Activated CD8-positive, alpha-beta T cell treated with anti-CD3 and anti-CD28 coated beads, Interleukin-2, amount 10 ng/mL, durations not matched to agents 7 days and 5 days (primary cell): Measurements from ENCODE around the gene RASGRP3. TPM values are rescaled to one million over a fixed set of nuclear protein-coding genes. Genes with fewer than 3 reads are reported as not detected.
"Not testable (repeated sequence)": the region's sequence is repeated elsewhere in the genome, so short reads cannot be mapped to it uniquely, and the experiment has no call there.

ENCODE experiments used
- ATAC-seq: fragments of 150-1000 bp; cut with Tn5 transposase; one replicate; pipeline ENCODE4 v1.10.0; 2021; ENCODE audit warnings: moderate library complexity
- CTCF ChIA-PET: fragments of 350-600 bp; sonication (Branson Sonifier 250); formaldehyde crosslinking; loops from one replicate; lab custom pipeline; 2021; ENCODE audit warnings: antibody characterized with exemption; lab: Charles Lee
- POLR2A ChIA-PET: fragments of 350-600 bp; sonication (Branson Sonifier 250); formaldehyde crosslinking; loops from one replicate; lab custom pipeline; 2021; ENCODE audit warnings: antibody characterized with exemption; lab: Charles Lee
- DNase-seq: peaks from one replicate; pipeline ENCODE4 v3.0.0-alpha.2; 2020
- H3K27ac Mint-ChIP-seq: one replicate; pipeline ENCODE4 v1.8.0; 2021; ENCODE audit warnings: mild to moderate bottlenecking, mixed read lengths
- H3K27me3 Mint-ChIP-seq: one replicate; pipeline ENCODE4 v1.8.0; 2021; ENCODE audit warnings: low read depth, mixed read lengths
- H3K36me3 Mint-ChIP-seq: one replicate; pipeline ENCODE4 v1.8.0; 2021; ENCODE audit warnings: low read depth, mixed read lengths
- H3K4me1 Mint-ChIP-seq: one replicate; pipeline ENCODE4 v1.8.0; 2021; ENCODE audit warnings: low read depth, mixed read lengths
- H3K4me3 Mint-ChIP-seq: one replicate; pipeline ENCODE4 v1.8.0; 2021; ENCODE audit warnings: mild to moderate bottlenecking, mixed read lengths
- H3K9me3 Mint-ChIP-seq: one replicate; pipeline ENCODE4 v1.8.0; 2022; ENCODE audit warnings: mixed read lengths; ENCODE audit not compliant: insufficient read depth
- total RNA-seq, 2 experiments: library from RNA; stranded (reverse); gene quantifications; one replicate each; pipeline ENCODE4 v1.2.3, GENCODE V29; 2021

RASGRP3 gene
- total RNA-seq, 2 experiments from 2014 or later, result 3.7 to 4.0 TPM

DNA sequence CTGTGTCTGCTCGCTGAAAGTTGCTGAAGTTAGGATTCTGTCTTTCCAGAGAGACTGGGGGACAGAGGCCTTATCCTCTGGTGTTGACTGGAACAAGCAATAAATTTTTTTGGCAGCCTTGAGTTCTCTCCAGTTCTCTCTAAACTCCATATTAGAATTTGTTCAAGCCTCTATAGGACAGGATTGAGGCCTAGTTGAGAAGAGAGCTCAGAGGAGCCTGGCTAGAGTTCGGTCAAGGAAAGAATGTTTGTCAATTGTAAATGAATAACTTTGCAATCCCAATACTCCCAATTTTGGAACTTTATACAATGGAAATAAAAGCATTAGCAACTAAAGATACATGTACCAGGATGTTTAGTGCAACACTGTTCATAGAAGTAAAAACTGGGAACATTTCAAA lies 16.7 kb upstream of the RASGRP3 start:
- peaks cover 4% of the 10 kb centered on the region for H3K4me1 Mint-ChIP-seq
- no peak for DNase-seq
- no peaks in the 10 kb centered on the region for H3K9me3 Mint-ChIP-seq
- ATAC-seq, result no peak
- POLR2A ChIA-PET, result no interaction called here
- CTCF ChIA-PET, result no interaction called here
- no peaks in the 10 kb centered on the region for H3K27me3 Mint-ChIP-seq
- H3K4me3 Mint-ChIP-seq, result no peak overlapping the region
- H3K36me3 Mint-ChIP-seq, result no peaks in the 10 kb centered on the region
- no peak overlapping the region for H3K27ac Mint-ChIP-seq

- DNase-seq, H3K4me3 Mint-ChIP-seq, H3K9me3 Mint-ChIP-seq, ATAC-seq, H3K4me1 Mint-ChIP-seq, POLR2A ChIA-PET, H3K27ac Mint-ChIP-seq, H3K27me3 Mint-ChIP-seq, H3K36me3 Mint-ChIP-seq: not testable (repeated sequence)
- CTCF ChIA-PET, result interaction anchor here (0.7 to 1.2 kb wide), 2 partner anchors 13 to 112 kb away, joined by 3 to 4 read pairs; no protein-coding TSS in a partner anchor
Measured at GRCh38 chr2:33462512-33462911, 13.9 kb upstream of the RASGRP3 start.

DNA sequence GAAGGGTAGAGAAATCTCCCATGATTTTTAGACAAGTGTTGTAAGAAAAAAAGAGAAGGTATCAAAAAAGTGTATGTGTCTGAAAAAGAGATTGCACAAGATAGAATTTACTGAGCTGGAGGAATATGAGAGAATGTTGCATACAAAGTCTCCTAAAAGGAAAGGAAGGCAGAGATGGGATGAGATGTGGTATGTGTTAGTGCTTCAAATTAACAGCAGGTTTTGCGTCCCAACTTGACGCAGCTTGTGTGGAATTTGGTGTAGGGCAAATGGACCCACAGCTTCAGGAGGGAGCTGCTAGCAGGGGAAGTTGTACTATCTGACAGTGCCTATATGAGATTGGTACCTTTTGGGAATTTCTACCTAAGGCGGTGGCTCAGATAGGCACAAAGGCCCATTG lies 9.0 kb upstream of the RASGRP3 start:
- ATAC-seq (no peak), DNase-seq (no peak)
- H3K27ac Mint-ChIP-seq, result no peak overlapping the region
- no peaks in the 10 kb centered on the region for H3K4me1 Mint-ChIP-seq
- CTCF ChIA-PET, result interaction anchor here (1.3 to 3.3 kb wide), 2 partner anchors 8 to 116 kb away, joined by 3 to 14 read pairs; no protein-coding TSS in a partner anchor
- H3K36me3 Mint-ChIP-seq, result no peaks in the 10 kb centered on the region
- no peak overlapping the region for H3K4me3 Mint-ChIP-seq
- POLR2A ChIA-PET, result interaction anchor here (0.8 to 1.3 kb wide), 2 partner anchors 9 to 119 kb away, joined by 3 to 7 read pairs; no protein-coding TSS in a partner anchor
- H3K9me3 Mint-ChIP-seq, result no peaks in the 10 kb centered on the region
- H3K27me3 Mint-ChIP-seq, result peaks cover 4% of the 10 kb centered on the region

- Mint-ChIP-seq H3K27me3 (peaks cover 4% of the 10 kb centered on the region), H3K4me3 (no peak overlapping the region), H3K9me3 (no peaks in the 10 kb centered on the region), H3K36me3 (no peaks in the 10 kb centered on the region), H3K27ac (no peak overlapping the region), H3K4me1 (no peaks in the 10 kb centered on the region)
- DNase-seq (no peak), ATAC-seq (no peak)
- POLR2A ChIA-PET, result no interaction called here
- CTCF ChIA-PET, result no interaction called here
Measured at GRCh38 chr2:33469238-33469637, 7.2 kb upstream of the RASGRP3 start.

- no peaks in the 10 kb centered on the region for H3K9me3 Mint-ChIP-seq
- ATAC-seq, result peak; percentile 78
- peak; percentile 91 for DNase-seq
- ChIA-PET POLR2A (interaction anchor here (0.6 to 3.2 kb wide), 13 partner anchors 8 to 204 kb away, joined by 3 to 27 read pairs (median 4); partner anchors contain the start of gene FAM98A), CTCF (interaction anchor here (0.6 to 3.0 kb wide), 30 partner anchors 10 to 617 kb away, joined by 3 to 69 read pairs (median 5); partner anchors contain the start of gene FAM98A)
- H3K27ac Mint-ChIP-seq, result peak overlapping the region; percentile 98
- no peaks in the 10 kb centered on the region for H3K36me3 Mint-ChIP-seq
- H3K4me1 Mint-ChIP-seq, result peaks cover 22% of the 10 kb centered on the region
- peak overlapping the region; percentile 80 for H3K4me3 Mint-ChIP-seq
- no peaks in the 10 kb centered on the region for H3K27me3 Mint-ChIP-seq
Measured at GRCh38 chr2:33475224-33476130, 972 bp upstream of the RASGRP3 start.

- ChIA-PET POLR2A (interaction anchor here (1.1 to 3.2 kb wide), 6 partner anchors 12 to 122 kb away, joined by 3 to 27 read pairs (median 10); partner anchors contain the start of gene FAM98A), CTCF (interaction anchor here (1.0 to 3.0 kb wide), 10 partner anchors 13 to 106 kb away, joined by 3 to 69 read pairs (median 6); no protein-coding TSS in a partner anchor)
- ATAC-seq, result no peak
- H3K27me3 Mint-ChIP-seq, result no peaks in the 10 kb centered on the region
- no peaks in the 10 kb centered on the region for H3K36me3 Mint-ChIP-seq
- H3K4me3 Mint-ChIP-seq, result peak overlapping the region; percentile 80
- H3K9me3 Mint-ChIP-seq, result no peaks in the 10 kb centered on the region
- peaks cover 22% of the 10 kb centered on the region for H3K4me1 Mint-ChIP-seq
- DNase-seq, result no peak
- peak overlapping the region; percentile 98 for H3K27ac Mint-ChIP-seq
Measured at GRCh38 chr2:33476793-33477190, 343 bp downstream of the RASGRP3 start.

- H3K9me3 Mint-ChIP-seq, result no peaks in the 10 kb centered on the region
- peak overlapping the region; percentile 73 for H3K27ac Mint-ChIP-seq
- peaks cover 22% of the 10 kb centered on the region for H3K4me1 Mint-ChIP-seq
- ChIA-PET POLR2A (interaction anchor here (1.1 to 3.2 kb wide), 3 partner anchors 11 to 121 kb away, joined by 3 to 27 read pairs (median 11); partner anchors contain the start of gene FAM98A), CTCF (interaction anchor here (0.9 to 3.0 kb wide), 7 partner anchors 12 to 121 kb away, joined by 3 to 69 read pairs (median 4); partner anchors contain the start of gene FAM98A)
- ATAC-seq (no peak), DNase-seq (no peak)
- no peaks in the 10 kb centered on the region for H3K27me3 Mint-ChIP-seq
- H3K36me3 Mint-ChIP-seq, result no peaks in the 10 kb centered on the region
- peak overlapping the region; percentile 80 for H3K4me3 Mint-ChIP-seq
Measured at GRCh38 chr2:33477473-33478468, 1.3 kb downstream of the RASGRP3 start.

GRCh38 chr2:33478968-33479731 lies 2.7 kb downstream of the RASGRP3 start:
- no peaks in the 10 kb centered on the region for H3K36me3 Mint-ChIP-seq
- no peak overlapping the region for H3K27ac Mint-ChIP-seq
- H3K4me1 Mint-ChIP-seq, result peaks cover 22% of the 10 kb centered on the region
- ATAC-seq (no peak), DNase-seq (no peak)
- no peak overlapping the region for H3K4me3 Mint-ChIP-seq
- no peaks in the 10 kb centered on the region for H3K9me3 Mint-ChIP-seq
- no peaks in the 10 kb centered on the region for H3K27me3 Mint-ChIP-seq
- CTCF ChIA-PET, result interaction anchor here (1.2 to 3.2 kb wide), 2 partner anchors 14 to 104 kb away, joined by 4 to 8 read pairs; no protein-coding TSS in a partner anchor
- POLR2A ChIA-PET, result no interaction called here

GRCh38 chr2:33482518-33482917 lies 6.1 kb downstream of the RASGRP3 start:
- ATAC-seq (no peak), DNase-seq (no peak)
- no peak overlapping the region for H3K4me3 Mint-ChIP-seq
- H3K27ac Mint-ChIP-seq, result no peak overlapping the region
- H3K9me3 Mint-ChIP-seq, result peaks cover 10% of the 10 kb centered on the region
- ChIA-PET CTCF (no interaction called here), POLR2A (no interaction called here)
- peaks cover 14% of the 10 kb centered on the region for H3K36me3 Mint-ChIP-seq
- no peaks in the 10 kb centered on the region for H3K27me3 Mint-ChIP-seq
- peaks cover 7% of the 10 kb centered on the region for H3K4me1 Mint-ChIP-seq

GRCh38 chr2:33484042-33484621 lies 7.7 kb downstream of the RASGRP3 start:
- CTCF ChIA-PET, result interaction anchor here (0.6 to 0.9 kb wide), 3 partner anchors 12 to 151 kb away, joined by 3 to 4 read pairs (median 3); no protein-coding TSS in a partner anchor
- DNase-seq (no peak), ATAC-seq (no peak)
- POLR2A ChIA-PET, result no interaction called here
- H3K27ac Mint-ChIP-seq, result no peak overlapping the region
- H3K36me3 Mint-ChIP-seq, result peaks cover 14% of the 10 kb centered on the region
- no peak overlapping the region for H3K4me3 Mint-ChIP-seq
- H3K27me3 Mint-ChIP-seq, result peaks cover 2% of the 10 kb centered on the region
- peaks cover 10% of the 10 kb centered on the region for H3K9me3 Mint-ChIP-seq
- peaks cover 2% of the 10 kb centered on the region for H3K4me1 Mint-ChIP-seq
